Adipose tissue (tissue), 3 donors: ENCODE measurements around the gene ARID4B. TPM values are rescaled to one million over a fixed set of nuclear protein-coding genes. Genes with fewer than 3 reads are reported as not detected.

Experiments
- H3K27ac ChIP-seq: one replicate; pipeline ENCODE4 v1.5.1; 2013; ENCODE audit warnings: low read depth, low read length
- WGBS, 3 donors: extraction: QIAGEN DNeasy Blood & Tissue Kit; methylation state at CpG; one replicate each; pipeline ENCODE4 v1.1.7; 2013; 5-methylcytosine and 5-hydroxymethylcytosine counted together
- polyA plus RNA-seq, 3 donors: library from polyadenylated mRNA; stranded (reverse); fragments of 200-250 nt; gene quantifications; one replicate each; pipeline ENCODE4 v1.2.3, GENCODE V29; 2013
- donor health status: healthy with polysubstance abuse.
- donor health status: Bipolar disorder and iron deficiency.
- donor health status: healthy.

Gene ARID4B
- polyA plus RNA-seq, 3 donors, result 7.1 to 16.1 (median 11.5) TPM

DNA sequence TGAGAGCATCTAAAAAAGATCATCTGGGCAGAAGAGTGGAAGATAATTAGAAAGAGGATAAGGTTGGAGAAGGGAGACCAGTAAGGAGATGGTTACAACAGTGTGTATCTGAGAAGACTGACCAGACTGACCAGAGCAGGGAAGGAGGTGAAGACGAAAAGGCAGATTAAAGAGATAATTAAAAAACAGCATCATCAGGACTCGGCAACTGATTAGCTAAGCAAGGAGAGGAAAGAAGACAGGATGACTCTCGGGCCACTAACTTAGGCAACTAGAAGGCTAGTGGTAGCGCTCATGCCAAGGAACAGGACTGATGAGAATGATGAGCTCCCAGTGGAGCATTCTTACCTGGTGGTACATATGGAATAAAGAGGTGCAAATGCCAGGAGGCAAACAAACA is 170.8 kb downstream of the ARID4B start:
- 93 to 97% (median 97%) methylated on average over 4 of the region's 4 CpGs for WGBS, 3 donors
- no peak overlapping the region for H3K27ac ChIP-seq

DNA sequence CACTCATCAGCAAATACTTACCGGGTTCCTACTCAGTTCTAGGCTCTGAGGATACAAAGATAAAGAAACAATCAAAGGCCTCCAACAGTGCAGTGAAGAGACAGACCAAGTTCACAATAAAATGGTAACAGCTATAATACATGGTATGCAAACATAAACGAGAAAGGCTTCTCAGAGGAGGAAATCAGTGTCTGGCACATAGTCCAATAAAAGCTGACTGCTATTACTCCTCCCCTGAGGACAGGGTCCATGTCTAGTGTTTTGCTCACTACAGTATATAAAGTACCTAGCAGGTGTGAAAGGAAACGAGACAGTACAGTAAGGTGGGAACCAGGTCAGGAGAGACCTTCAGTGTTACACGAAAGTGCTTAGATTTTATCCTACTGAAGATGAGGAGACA is 171.2 kb downstream of the ARID4B start:
- H3K27ac ChIP-seq, result no peak overlapping the region
- WGBS, 3 donors, result 83 to 89% (median 85%) methylated on average over 4 of the region's 4 CpGs

DNA sequence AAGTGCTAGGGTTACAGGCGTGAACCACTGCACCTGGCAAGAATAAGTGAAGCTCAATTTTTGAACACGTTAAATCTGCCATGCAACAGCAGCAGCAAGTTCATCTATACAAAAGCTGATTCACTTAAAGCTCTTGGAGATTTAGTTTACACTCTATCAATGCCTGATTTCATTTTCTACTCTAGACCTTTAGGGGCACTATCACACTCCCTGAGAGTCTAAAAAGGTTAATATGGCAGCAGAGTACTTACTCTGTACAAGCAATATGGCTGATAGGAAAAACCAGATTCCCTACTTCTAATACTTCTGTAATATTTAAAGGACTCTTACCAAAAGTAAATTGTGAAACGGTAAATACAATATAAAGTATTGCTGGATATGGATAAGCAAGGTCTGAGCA is 171.7 kb downstream of the ARID4B start:
- WGBS, 3 donors, result 88 to 97% (median 96%) methylated on average over 3 of the region's 3 CpGs
- no peak overlapping the region for H3K27ac ChIP-seq

DNA sequence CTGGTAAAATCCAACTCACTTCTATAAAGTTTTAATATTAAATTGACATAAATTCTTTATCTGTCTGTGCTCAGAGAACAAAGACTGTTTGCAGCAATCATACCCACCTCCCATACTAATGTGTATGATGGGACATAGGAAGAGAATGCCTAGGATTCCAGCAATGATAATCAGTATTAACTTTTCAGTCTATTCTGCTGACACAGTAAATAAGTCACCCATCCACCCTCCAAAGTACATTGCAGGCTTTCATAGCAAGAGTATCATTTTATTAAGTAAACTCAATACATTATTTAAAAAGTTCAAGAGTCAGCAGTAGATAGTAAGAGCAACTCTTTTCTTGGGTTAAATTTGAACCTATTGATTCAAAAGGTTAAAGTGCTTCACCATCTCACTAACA is 175.7 kb downstream of the ARID4B start:
- no peak overlapping the region for H3K27ac ChIP-seq

DNA sequence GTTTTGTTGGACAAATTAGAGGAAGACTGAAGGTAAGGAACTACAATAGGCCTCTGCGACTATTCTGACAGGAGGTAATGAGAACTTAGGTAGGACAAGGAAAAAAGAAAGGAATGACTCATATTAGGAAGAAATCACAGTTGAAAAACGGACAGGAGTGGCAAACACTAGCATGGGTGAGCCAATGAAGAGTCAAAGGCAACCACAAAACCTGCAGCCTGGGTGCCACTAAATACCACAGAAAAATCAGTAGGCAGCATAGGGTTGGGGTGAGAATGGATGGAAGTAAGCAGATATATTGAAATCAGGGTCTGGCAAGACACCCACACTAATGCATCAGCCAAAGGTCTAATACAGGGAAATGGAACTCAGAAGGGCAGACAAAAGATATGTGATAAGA is 176.9 kb downstream of the ARID4B start:
- 89 to 90% (median 89%) methylated on average over 2 of the region's 2 CpGs for WGBS, 3 donors
- H3K27ac ChIP-seq, result no peak overlapping the region

DNA sequence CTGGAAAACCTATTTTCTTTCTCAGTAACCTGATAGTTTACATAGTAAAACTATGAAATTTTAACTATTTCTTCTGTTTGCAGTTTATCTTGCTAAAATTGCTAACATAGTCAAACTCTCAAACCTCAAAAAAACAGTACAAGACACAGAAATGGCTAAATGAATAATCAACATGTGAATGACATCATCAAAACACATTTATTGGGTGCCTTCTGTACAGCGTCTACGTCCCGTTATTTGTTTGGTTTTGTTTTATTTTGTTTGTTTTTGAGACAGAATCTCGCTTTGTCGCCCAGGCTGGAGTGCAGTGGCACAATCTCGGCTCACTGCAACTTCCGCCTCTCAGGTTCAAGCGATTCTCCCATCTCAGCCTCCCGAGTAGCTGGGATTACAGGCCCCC is 178.2 kb downstream of the ARID4B start:
- no peak overlapping the region for H3K27ac ChIP-seq
- 94 to 96% (median 95%) methylated on average over 9 of the region's 9 CpGs for WGBS, 3 donors

DNA sequence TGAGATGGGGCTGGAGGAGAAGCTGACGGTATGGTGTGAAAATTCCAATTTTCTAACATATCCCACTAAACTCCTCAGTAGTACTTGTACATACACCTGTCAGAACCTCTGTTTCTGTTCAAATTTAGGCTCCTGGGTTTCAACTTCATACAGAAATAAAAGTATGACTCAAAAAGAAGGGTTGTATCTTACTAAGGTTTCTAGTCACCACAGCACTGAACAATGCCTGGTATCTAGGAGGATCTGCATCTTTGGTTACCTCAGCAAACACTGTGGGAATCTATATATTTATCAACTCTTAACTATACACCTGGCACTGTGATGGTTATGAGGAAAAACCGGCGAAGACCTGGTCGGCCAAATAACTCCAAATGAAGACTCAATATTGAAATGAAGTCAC is 180.7 kb downstream of the ARID4B start:
- no peak overlapping the region for H3K27ac ChIP-seq
- WGBS, 3 donors, result 94 to 95% (median 95%) methylated on average over 4 of the region's 4 CpGs

DNA sequence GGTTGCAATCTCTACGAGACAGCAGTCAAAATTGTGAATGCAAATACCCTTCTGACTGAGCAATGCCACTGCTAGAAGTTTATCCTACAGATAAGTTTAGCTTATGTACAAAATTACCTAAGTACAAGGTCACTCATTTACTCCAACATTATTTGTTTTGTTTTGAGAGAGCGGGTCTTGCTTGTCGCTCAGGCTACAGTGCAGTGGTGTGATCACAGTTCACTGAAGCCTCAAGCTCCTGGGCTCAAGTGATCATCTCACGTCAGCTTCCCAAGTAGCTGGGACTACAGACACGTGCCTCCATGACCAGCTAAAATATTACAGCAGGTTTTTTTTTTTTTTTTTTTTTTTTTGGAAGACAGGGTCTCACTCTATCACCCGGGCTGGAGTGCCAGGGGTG is 182.3 kb downstream of the ARID4B start:
- 66 to 93% (median 91%) methylated on average over 6 of the region's 6 CpGs for WGBS, 3 donors
- H3K27ac ChIP-seq, result no peak overlapping the region

DNA sequence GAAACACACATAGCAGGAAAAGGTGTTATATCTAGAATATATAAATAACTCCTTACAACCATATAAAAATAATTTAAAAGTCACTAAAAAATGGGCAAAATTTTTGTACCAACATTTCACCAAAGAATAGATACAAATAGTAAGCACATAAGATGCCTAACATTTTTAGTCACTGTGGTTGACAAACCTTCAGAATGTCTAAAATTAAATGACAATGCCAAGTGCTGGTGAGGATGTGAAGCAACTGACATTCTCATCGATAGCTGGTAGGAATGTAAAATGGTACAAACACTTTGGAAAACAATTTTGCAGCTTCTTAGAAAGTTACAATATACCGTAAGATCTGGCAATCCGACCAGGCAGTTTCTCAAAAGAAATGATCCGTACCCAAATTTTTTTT is 185.0 kb downstream of the ARID4B start:
- WGBS, 3 donors, result 87 to 96% (median 94%) methylated on average over 4 of the region's 4 CpGs
- H3K27ac ChIP-seq, result no peak overlapping the region

DNA sequence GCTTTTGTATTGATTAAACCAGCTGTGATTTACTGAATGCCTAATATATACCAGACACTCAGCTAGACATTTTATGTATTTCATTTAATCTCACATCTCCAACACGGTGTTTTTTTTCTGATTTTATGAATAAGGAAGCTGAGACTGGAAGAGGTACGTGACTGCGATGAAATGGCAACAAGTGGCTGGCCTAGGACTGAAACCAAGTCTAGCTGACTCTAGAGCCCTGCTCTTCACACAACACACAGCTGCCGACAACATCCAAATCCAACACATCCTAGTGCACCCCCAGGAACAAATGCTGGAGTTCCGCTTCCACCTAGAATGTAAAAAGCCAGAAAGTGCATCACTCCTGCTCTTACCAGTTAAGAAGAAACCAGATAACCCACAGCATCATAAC is 188.7 kb downstream of the ARID4B start:
- 94 to 96% (median 94%) methylated on average over 5 of the region's 5 CpGs for WGBS, 3 donors
- no peak overlapping the region for H3K27ac ChIP-seq

DNA sequence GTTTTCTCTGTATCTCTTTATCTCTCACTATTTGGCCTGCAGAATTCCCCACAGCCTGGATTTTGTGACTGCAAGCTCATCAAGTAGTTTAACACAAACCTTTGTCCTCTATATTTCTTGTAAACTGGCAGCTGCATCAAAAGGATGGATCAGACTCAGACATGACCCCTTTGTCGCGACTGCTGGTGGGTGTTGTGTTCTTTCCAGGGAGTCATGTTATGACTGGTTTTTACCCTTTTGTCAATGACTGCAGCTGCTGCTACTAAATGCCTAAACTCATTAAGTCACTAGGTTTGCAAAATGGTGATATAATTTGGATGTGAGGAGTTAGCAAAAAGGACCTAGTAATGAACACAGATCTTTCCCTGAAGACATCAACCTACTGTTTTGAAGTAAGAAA is 189.2 kb downstream of the ARID4B start:
- H3K27ac ChIP-seq, result no peak overlapping the region
- WGBS, 3 donors, result 71 to 91% (median 88%) methylated on average over 2 of the region's 2 CpGs

DNA sequence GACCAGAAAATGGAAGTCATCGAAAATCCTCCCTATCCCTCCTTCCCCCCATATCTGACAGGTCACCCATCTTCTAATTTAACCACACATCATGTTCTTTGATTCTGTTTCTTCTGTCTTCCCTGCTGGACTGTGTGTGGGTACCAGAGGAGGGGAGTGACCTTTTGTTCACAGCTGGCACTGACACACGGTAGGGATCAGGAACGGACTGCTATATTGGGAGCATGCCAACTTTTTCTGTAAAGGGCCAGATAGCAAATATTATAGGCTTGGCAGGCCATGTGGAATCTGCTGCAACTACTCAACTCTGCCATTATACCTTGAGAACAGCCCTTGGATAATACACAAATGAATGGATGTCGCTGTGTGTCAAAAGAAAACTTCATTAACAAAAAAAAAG is 191.9 kb downstream of the ARID4B start:
- 53 to 65% (median 64%) methylated on average over 4 of the region's 4 CpGs for WGBS, 3 donors

DNA sequence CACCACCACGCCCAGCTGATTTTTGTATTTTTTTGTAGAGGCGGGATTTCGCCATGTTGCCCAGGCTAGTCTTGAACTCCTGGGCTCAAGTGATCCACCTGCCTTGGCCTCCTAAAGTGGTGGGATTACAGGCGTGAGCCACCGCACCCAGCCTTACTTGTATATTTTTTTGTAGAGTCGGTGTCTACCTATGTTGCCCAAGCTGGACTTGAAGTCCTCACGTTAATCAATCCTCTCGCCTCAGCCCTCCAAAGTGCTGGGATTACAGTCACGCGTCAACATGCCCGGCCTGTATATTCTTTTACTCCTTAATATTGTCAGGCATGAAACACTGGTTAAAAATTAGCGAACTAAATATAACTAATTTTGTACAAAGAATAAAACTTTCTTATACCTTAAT is 193.8 kb downstream of the ARID4B start:
- H3K27ac ChIP-seq, result no peak overlapping the region
- 96 to 98% (median 97%) methylated on average over 12 of the region's 12 CpGs for WGBS, 3 donors

More for the DNA sequence above, 191.9 kb downstream of the ARID4B start:
- H3K27ac ChIP-seq, result no peak overlapping the region

DNA sequence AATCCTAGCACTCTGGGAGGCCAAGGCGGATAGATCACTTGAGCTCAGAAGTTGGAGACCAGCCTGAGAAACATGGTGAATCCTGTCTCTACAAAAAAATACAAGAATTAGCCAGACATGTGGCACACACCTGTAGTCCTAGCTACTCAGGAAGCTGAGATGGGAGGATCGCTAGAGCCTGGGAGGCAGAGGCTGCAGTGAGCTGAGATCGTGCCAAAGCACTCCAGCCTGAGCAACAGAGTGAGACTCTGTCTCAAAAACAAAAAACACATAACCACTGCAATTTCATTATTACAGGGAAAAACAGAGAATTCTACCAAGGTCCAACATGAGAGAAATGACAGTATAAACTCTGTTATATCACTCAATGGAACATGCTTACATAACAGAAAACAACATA is 194.9 kb downstream of the ARID4B start:
- 93 to 97% (median 95%) methylated on average over 3 of the region's 3 CpGs for WGBS, 3 donors
- no peak overlapping the region for H3K27ac ChIP-seq

DNA sequence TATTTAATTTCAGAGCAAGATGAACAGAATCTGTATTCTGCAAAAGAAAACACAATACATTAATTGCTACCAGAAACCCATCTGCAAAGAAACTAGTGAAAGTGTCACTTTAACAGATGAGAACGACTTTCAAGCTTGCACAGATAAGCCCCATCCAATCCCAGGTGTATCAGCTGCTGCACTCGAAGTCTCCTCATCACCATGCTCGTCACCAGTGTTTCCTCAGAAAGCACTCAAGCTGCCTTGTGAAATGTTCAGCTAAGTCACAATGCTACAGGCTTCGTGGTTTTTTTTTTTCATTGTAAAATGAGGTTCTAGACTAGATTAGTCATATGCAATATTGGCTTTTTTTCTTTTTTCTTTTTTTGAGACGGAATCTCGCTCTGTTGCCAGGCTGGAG is 196.0 kb downstream of the ARID4B start:
- WGBS, 3 donors, result 75 to 85% (median 85%) methylated on average over 6 of the region's 6 CpGs
- no peak overlapping the region for H3K27ac ChIP-seq

DNA sequence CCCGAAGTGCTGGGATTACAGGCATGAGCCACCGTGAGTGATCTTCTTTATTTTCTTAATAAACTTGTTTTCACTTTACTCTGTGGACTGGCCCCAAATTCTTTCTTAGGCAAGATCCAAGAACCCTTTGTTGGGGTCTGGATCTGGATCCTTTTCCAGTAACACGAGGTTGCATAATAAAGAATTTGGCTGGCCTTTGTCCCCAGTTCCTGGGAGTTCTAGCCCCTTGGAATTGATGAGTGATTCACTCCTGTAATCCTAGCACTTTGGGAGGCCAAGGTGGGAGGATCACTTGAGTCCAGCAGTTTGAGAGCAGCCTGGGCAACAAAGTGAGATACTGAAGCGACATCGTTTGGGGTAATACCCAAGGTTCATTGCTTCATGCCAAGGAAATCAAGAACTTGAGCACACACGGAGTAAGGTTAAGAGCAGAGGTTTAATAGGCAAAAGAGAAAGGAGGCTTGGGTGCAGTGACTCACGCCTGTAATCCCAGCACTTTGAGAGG is 197.2 kb downstream of the ARID4B start:
- 83 to 87% (median 85%) methylated on average over 7 of the region's 7 CpGs for WGBS, 3 donors
- H3K27ac ChIP-seq, result no peak overlapping the region

DNA sequence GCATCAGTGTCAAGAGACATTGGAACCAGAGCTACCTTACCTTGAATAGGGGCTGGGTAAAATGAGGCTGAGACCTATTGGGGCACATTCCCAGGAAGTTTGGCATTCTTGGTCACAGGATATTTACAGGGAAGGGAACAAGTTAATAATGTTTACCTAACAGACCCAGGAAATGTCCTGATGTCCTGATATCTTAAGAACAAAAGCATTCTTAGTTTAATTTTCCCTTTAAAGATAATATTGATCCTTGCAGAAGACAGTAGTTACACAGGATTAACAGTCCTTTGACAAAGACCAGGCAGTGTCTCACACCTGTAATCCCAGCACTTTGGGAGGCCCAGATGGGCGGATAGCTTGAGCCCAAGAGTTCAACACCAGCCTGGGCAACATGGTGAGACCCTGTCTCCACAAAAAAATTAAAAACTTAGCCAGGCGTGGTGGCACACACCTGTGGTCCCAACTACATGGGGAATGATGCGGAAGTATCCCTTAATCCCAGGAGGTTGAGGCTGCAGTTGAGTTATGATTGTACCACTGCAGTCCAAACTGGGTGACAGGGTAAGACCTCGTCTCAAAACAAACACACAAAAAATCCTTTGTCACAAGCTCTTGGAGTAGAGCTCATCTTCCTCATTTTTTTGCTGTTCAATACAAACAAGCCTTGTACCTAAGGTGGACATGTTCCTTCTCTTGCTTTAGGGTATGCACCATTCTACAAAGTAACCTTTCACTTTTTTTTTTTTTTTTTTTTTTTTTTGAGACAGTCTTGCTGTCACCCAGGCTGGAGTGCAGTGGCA is 198.0 kb downstream of the ARID4B start:
- WGBS, 3 donors, result 86 to 95% (median 93%) methylated on average over 4 of the region's 4 CpGs
- no peak overlapping the region for H3K27ac ChIP-seq

DNA sequence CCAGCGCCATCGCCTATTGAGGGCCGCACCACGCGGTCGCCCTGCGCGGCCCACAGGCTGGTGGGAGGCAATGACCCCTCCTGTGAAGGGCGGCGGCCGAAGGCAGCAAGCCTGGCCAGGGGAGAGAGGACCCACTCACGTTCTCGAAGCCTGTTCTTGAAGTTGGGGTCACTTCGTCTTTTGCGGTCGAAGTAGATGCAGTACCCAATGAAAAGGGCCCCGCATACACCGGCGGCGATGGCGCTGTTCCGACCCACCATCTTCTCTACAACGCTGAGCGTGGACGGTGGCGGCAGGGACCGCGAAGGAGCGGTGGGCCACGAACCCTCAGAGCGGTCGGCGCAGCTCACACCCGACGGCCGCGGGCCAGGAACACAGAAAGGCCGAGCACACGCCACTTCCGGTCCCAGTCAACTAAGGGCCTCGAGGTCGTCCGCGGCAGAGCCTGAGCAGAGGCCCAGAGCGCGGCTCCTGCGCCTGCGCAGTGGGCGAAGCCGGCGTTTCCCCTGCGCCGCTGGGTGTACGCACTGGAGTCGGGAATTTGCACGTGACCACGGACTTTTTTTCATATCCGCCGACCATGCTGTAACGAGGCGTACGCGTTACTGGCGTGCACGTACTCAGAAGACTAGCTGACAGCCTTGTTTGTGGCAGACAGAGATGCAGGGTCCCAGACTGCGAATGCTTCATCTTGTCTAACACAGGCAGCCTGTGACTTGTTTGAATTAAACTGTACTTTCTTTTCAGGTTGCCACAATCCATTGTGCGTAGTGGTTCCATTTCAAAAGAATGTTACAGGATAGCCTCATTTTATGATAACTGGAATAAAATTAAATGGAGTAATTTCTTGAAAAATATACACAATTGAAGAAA is 199.3 kb downstream of the ARID4B start, which contains the start of gene TOMM20:
TSS of gene TOMM20 (minus strand) at position 382 of the 873 bp plus-strand sequence. CDS start at position 260, 122 bp downstream.
- WGBS, 3 donors, result 1% methylated on average over 67 of the region's 67 CpGs
- peak within 1 kb of the TSS; percentile 73 for H3K27ac ChIP-seq

DNA sequence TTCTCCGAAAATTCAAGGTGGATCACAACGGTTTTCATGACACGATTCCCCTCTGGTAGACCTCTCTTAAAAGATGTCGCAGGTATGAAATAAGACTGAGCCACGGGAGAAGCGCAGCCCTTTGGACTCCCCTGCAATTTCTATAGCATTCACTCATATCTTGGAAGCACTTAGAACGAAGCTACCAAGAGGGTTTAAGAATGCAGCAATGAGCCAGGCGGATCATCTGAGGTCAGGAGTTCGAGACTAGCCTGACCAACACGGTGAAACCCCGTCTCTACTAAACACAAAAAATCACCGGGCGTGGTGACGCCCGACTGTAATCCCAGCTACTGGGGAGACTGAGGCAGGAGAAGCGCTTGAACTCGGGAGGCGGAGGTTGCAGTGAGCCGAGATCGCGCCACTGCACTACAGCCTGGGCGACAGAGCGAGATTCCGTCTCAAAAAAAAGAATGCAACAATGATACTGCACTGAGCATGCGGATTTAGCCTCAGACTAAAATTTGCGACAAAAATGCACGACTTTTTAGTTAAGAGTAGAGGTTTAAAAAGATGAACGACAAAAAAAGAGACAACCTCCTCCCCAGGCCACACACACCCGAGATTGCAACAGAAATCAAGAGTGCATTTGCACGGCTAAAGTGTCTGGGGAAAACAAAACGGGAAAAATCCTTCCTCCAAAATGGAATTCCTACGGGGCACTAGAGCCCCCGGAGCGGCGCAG is 200.1 kb downstream of the ARID4B start:
- H3K27ac ChIP-seq, result peak overlapping the region; percentile 73
- WGBS, 3 donors, result 1 to 2% (median 1%) methylated on average over 35 of the region's 35 CpGs
